Neural progenitor cell (in vitro differentiated cells): ENCODE results near the gene PRKAG1. TPM values are rescaled to one million over a fixed set of nuclear protein-coding genes. Genes with fewer than 3 reads are reported as not detected.

Experiments
- DNase-seq: peaks from one replicate; pipeline ENCODE4 v3.0.0-alpha.2; 2016; ENCODE audit warnings: low spot score
- H2AFZ ChIP-seq: fragments of 200-600 bp; sonication (generic); replicated peaks from 2 replicates; pipeline ENCODE4 v1.6.1; 2016; ENCODE audit warnings: antibody characterized with exemption
- H3F3A ChIP-seq: fragments of 200-600 bp; sonication (generic); 2 replicates; pipeline ENCODE4 v1.6.1; 2016; ENCODE audit warnings: antibody characterized with exemption, low read depth
- H3K27ac ChIP-seq: fragments of 200-600 bp; sonication (generic); 2 replicates; pipeline ENCODE4 v1.5.1; 2016; ENCODE audit warnings: mild to moderate bottlenecking
- H3K27me3 ChIP-seq: fragments of 200-600 bp; sonication (generic); 2 replicates; pipeline ENCODE4 v1.6.1; 2016; ENCODE audit warnings: mild to moderate bottlenecking, moderate library complexity
- H3K36me3 ChIP-seq: fragments of 200-600 bp; sonication (generic); 2 replicates; pipeline ENCODE4 v1.5.1; 2016
- H3K4me1 ChIP-seq: fragments of 200-600 bp; sonication (generic); 2 replicates; pipeline ENCODE4 v1.6.1; 2016; ENCODE audit warnings: mixed run types
- H3K4me2 ChIP-seq: fragments of 200-600 bp; sonication (generic); 2 replicates; pipeline ENCODE4 v1.6.1; 2016
- H3K4me3 ChIP-seq: fragments of 200-600 bp; sonication (generic); 2 replicates; pipeline ENCODE4 v1.5.1; 2016
- H3K79me2 ChIP-seq: fragments of 200-600 bp; sonication (generic); 2 replicates; pipeline ENCODE4 v1.6.1; 2016; ENCODE audit warnings: low read depth
- H3K9ac ChIP-seq: fragments of 200-600 bp; sonication (generic); 2 replicates; pipeline ENCODE4 v1.6.1; 2016
- H3K9me3 ChIP-seq: fragments of 200-600 bp; sonication (generic); 2 replicates; pipeline ENCODE4 v1.5.1; 2016; ENCODE audit warnings: low read depth
- H4K20me1 ChIP-seq: fragments of 200-600 bp; sonication (generic); 2 replicates; pipeline ENCODE4 v1.6.1; 2016; ENCODE audit warnings: low read depth
- H3K27ac Mint-ChIP-seq: 3 replicates; pipeline ENCODE4 v1.8.0; 2021; ENCODE audit warnings: mixed read lengths
- H3K27me3 Mint-ChIP-seq: 2 replicates; pipeline ENCODE4 v1.8.0; 2022; ENCODE audit warnings: low read depth, mild to moderate bottlenecking, inconsistent platforms, moderate library complexity, mixed read lengths; ENCODE audit not compliant: insufficient read depth
- H3K36me3 Mint-ChIP-seq: 3 replicates; pipeline ENCODE4 v1.8.0; 2021; ENCODE audit warnings: mixed read lengths
- H3K4me1 Mint-ChIP-seq: 3 replicates; pipeline ENCODE4 v1.8.0; 2021; ENCODE audit warnings: mixed read lengths
- H3K4me3 Mint-ChIP-seq: 3 replicates; pipeline ENCODE4 v1.8.0; 2021; ENCODE audit warnings: mild to moderate bottlenecking, moderate library complexity, mixed read lengths
- H3K9me3 Mint-ChIP-seq: 3 replicates; pipeline ENCODE4 v1.8.0; 2020; ENCODE audit warnings: mixed read lengths
- EZH2 ChIP-seq: fragments of 200-600 bp; sonication (generic); IDR thresholded peaks from 2 replicates; pipeline ENCODE4 v1.6.1; 2017; ENCODE audit warnings: antibody characterized with exemption, mild to moderate bottlenecking, moderate library complexity
- EZH2phosphoT487 ChIP-seq: fragments of 200-600 bp; sonication (generic); IDR thresholded peaks from 2 replicates; pipeline ENCODE4 v1.6.1; 2017; ENCODE audit warnings: antibody characterized with exemption
- total RNA-seq: library from RNA; depleted of rRNA; stranded (reverse); fragments of >200 nt; gene quantifications from 2 replicates; pipeline ENCODE4 v1.2.3, GENCODE V29; 2015; ENCODE audit warnings: low replicate concordance
- TF ChIP-seq, protein P1 (sequence below): fragments of 200-600 bp; sonication (generic); IDR thresholded peaks from 2 replicates; pipeline ENCODE4 v1.5.1; 2017; ENCODE audit warnings: antibody characterized with exemption, mild to moderate bottlenecking

PRKAG1 gene
- total RNA-seq, 1 donor from 2014 or later: 41.8 TPM

DNA sequence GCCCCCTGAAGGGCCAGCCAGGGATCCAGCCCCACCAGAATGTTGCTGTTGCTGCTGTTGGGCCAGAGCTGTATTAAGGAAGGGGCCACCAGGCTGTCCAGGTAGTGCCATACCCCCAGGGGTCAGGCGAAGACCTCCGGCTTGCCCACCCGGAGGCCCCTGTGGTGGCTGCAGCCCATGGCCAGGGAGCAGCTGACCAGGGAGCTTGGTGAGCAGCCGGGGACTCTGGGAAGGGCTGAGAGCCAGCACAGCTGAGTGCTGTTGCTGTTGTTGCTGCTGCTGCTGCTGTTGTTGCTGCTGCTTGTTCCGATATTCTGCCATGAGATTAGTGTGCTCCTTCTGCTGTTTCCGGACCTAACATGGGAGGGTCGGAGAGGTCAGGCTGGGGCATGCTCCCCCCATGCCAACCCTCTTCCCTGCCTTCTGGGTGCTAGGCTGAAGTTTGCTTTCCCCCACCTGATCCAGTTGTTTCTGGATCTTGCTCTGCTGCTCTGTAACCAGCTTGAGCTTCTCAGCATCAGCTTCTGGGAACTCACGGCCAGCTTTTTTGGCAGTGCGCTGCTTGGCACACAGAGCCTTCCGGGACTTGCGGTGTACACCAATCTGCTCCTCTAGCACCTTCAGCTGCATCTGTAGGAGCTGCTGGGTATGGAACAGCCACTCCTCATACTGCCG, 15.2 kb upstream of the PRKAG1 start:
- no peaks in the 10 kb centered on the region for H3K9me3 Mint-ChIP-seq
- no peak overlapping the region for H3K27ac Mint-ChIP-seq
- Histone ChIP-seq H4K20me1 (peaks cover 27% of the 10 kb centered on the region), H3K36me3 (no peaks in the 10 kb centered on the region), H3K9me3 (no peaks in the 10 kb centered on the region), H3F3A (no peaks in the 10 kb centered on the region), H3K79me2 (no peaks in the 10 kb centered on the region), H3K4me3 (no peak overlapping the region), H3K4me2 (no peak overlapping the region), H3K27me3 (no peaks in the 10 kb centered on the region), H3K4me1 (no peaks in the 10 kb centered on the region), H3K9ac (no peak overlapping the region), H3K27ac (no peak overlapping the region), H2AFZ (no peak overlapping the region)
- H3K36me3 Mint-ChIP-seq: peaks cover 30% of the 10 kb centered on the region
- no peaks in the 10 kb centered on the region for H3K4me1 Mint-ChIP-seq
- peaks cover 8% of the 10 kb centered on the region for H3K27me3 Mint-ChIP-seq
- H3K4me3 Mint-ChIP-seq: no peak overlapping the region
- TF ChIP-seq, protein P1, sequence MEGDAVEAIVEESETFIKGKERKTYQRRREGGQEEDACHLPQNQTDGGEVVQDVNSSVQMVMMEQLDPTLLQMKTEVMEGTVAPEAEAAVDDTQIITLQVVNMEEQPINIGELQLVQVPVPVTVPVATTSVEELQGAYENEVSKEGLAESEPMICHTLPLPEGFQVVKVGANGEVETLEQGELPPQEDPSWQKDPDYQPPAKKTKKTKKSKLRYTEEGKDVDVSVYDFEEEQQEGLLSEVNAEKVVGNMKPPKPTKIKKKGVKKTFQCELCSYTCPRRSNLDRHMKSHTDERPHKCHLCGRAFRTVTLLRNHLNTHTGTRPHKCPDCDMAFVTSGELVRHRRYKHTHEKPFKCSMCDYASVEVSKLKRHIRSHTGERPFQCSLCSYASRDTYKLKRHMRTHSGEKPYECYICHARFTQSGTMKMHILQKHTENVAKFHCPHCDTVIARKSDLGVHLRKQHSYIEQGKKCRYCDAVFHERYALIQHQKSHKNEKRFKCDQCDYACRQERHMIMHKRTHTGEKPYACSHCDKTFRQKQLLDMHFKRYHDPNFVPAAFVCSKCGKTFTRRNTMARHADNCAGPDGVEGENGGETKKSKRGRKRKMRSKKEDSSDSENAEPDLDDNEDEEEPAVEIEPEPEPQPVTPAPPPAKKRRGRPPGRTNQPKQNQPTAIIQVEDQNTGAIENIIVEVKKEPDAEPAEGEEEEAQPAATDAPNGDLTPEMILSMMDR: no peak
- no peak for TF ChIP-seq EZH2
- no peak for TF ChIP-seq EZH2phosphoT487
- DNase-seq: no peak

DNA sequence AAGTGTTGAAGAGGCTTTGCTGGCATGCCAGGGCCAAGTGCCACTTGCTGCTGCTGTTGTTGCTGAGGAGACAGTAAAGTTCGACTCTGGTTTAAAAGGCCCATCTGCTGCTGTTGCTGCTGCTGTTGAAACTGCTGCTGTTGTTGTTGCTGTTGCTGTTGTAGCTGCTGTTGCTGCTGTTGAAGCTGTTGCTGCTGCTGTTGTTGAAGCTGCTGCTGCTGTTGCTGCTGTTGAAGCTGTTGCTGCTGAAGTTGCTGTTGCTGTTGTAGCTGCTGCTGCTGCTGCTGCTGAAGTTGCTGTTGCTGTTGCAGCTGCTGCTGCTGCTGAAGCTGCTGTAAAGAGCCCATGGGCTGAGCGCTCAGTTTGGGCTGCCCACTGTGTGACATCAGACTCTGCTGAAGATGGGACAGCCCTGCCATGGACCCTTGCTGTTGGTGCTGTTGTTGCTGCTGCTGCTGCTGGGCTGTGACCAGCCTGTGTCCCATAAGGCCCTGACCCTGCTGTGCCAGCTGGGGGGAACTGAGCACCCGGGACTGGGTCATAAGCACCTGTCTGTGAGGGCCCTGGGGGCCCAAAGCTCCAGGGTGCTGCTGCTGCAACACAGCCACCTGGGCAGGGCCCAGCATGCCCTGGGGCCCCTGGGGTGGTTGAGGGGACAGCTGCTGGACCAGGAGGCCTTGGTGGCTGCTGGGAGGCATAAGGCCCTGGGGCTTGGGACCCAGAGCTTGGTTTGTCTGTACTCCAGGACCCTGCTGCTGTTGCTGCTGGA, 14.3 kb upstream of the PRKAG1 start:
- Histone ChIP-seq H3K36me3 (no peaks in the 10 kb centered on the region), H3F3A (no peaks in the 10 kb centered on the region), H3K4me1 (no peaks in the 10 kb centered on the region), H3K9ac (no peak overlapping the region), H3K27ac (no peak overlapping the region), H3K4me3 (no peak overlapping the region), H3K79me2 (no peaks in the 10 kb centered on the region), H4K20me1 (peaks cover 27% of the 10 kb centered on the region), H3K9me3 (no peaks in the 10 kb centered on the region), H2AFZ (no peak overlapping the region), H3K4me2 (no peak overlapping the region), H3K27me3 (no peaks in the 10 kb centered on the region)
- H3K4me1 Mint-ChIP-seq: no peaks in the 10 kb centered on the region
- peaks cover 5% of the 10 kb centered on the region for H3K27me3 Mint-ChIP-seq
- H3K4me3 Mint-ChIP-seq: no peak overlapping the region
- no peak for DNase-seq
- H3K27ac Mint-ChIP-seq: peak overlapping the region; percentile 57
- peaks cover 31% of the 10 kb centered on the region for H3K36me3 Mint-ChIP-seq
- H3K9me3 Mint-ChIP-seq: no peaks in the 10 kb centered on the region
- TF ChIP-seq EZH2phosphoT487 (no peak), EZH2 (no peak)
- TF ChIP-seq, protein P1: no peak

GRCh38 chr12:49032276-49032675, 13.7 kb upstream of the PRKAG1 start:
- H3K4me2 ChIP-seq: no peak overlapping the region
- H3K4me1 Mint-ChIP-seq: no peaks in the 10 kb centered on the region
- TF ChIP-seq EZH2: no peak
- TF ChIP-seq, protein P1: no peak

More at GRCh38 chr12:49032276-49032675, 13.7 kb upstream of the PRKAG1 start:
- Mint-ChIP-seq H3K36me3 (peaks cover 37% of the 10 kb centered on the region), H3K27ac (no peak overlapping the region), H3K4me3 (no peak overlapping the region), H3K27me3 (peaks cover 5% of the 10 kb centered on the region), H3K9me3 (no peaks in the 10 kb centered on the region)
- Histone ChIP-seq H4K20me1 (peaks cover 27% of the 10 kb centered on the region), H3K9ac (no peak overlapping the region), H3K27me3 (no peaks in the 10 kb centered on the region), H3K27ac (no peak overlapping the region), H3K36me3 (no peaks in the 10 kb centered on the region), H2AFZ (no peak overlapping the region), H3K9me3 (no peaks in the 10 kb centered on the region), H3F3A (no peaks in the 10 kb centered on the region), H3K4me1 (no peaks in the 10 kb centered on the region), H3K4me3 (no peak overlapping the region), H3K79me2 (no peaks in the 10 kb centered on the region)
- no peak for DNase-seq
